ENCODE data around the gene COL4A2.

DNA sequence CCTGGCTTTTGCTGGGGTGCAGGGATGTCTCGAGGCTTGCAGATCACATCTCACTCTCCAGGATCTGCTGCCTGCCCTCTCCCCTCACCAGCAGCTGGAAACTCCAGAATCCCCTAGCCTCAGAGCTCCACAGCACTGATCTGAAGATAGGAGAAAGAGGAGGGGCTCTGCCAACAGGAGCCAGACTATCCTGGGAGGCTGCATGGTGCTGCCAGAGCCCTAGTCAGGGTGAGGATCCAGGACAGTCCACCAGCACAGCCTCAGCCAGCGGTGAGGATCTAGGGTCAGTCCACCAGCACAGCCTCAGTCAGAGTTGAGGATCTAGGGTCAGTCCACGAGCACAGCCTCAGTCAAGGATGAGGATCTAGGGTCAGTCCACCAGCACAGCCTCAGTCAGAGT lies 189.2 kb downstream of the COL4A2 start:
- TF ChIP-seq SUZ12 (IDR thresholded peaks at IDR 0.05; ENCODE audit: extremely low read depth, insufficient read depth, insufficient read length) (no peak), YY1 (IDR thresholded peaks at IDR 0.05; ENCODE audit: insufficient read depth, insufficient read length) (no peak), ZNF274 (IDR thresholded peaks at IDR 0.05; ENCODE audit: low read depth, low read length) (no peak)
